Activated gamma-delta T cell treated with anti-CD3 and anti-CD28 coated beads, Interleukin-2, amount 50 U/mL, for 16 hours (primary cell): Measurements from ENCODE around the gene INPP5A.
"Not testable (repeated sequence)": the region's sequence is repeated elsewhere in the genome, so short reads cannot be mapped to it uniquely, and the experiment has no call there.

Experiments
- DNase-seq: peaks from one replicate; pipeline ENCODE4 v3.0.0-alpha.2; 2020; ENCODE audit warnings: low read depth

INPP5A gene

GRCh38 chr10:132723330-132723970 is 185.9 kb downstream of the INPP5A start:
- no peak for DNase-seq

- DNase-seq = no peak
Observed at GRCh38 chr10:132724446-132724845, 186.9 kb downstream of the INPP5A start.

DNA sequence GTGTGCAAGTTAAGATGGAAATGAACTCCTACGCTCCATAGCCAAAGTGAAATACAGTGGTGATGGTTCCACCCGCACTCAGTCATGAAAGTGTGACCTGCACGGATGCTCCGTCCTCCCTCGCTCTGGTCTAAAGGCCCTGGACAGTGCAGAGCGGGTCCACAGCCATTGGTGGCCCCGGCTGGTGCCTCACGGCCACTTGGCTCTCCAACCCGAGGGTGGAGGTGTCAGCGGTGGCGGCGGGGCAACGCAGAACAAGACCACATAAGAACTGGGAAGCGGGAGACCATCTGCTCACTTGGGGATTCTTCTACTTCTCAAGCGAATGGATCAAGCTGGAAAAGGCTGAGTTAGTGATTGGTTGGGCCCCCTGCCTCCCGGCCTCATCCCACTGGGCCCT is 187.6 kb downstream of the INPP5A start:
- DNase-seq = no peak

DNA sequence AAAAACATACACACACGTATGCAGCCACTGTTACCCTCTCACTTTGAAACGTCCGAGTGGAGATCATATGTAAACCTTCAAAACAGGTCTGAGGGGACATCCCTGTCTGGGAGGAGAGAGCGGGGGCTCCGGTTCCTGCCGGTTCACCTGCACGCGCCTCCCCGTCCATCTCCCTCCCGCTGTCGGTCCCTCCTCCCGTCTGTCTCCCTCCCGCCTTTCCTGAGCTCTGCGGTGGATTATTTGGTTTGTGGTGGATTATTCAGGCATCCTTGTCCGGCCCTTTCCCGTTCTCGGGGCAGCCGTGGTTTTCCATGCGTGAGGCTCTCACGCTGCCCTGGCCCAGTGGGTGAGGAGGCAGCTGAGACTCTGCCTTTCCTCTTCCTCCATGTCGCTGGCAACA is 188.6 kb downstream of the INPP5A start:
- no peak for DNase-seq

DNA sequence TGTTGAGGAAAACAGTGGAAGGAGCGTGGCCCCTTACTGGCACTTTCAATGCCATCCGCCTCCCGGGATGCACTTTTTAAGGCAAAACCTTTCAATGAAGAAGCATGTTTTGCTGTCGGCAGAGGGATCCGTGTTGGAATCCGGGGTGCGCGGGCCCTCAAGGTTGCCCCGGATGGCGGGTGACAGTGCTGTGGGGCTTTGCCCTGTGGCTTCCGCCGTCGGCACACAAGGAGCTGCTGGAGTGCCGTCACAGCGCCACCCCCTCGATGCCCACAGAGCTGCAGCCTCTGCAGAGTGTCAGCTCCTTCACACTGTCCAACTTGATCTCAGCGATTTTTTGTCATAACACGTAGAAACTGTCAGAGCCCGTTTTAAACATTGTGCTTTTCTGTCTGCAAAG is 189.4 kb downstream of the INPP5A start:
- DNase-seq = no peak

DNA sequence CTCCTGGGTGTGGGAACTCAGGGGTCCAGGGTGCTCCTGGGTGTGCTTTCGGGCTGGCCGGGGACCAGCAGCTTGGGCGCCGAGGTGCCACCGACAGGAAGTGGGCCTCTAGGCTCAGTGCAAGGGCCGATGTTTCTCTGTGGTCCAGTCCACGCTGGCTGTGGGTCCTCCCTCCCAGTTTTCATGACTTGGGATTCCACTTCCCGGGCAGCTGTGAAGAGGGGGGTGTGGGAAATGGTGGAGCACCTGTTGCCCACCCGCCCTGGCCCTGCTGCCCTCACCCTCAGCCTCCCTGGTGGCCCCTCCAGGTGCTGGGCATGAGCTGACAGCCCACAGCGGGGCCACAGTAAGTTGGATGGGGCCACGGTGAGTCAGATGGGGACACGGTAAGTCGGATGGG is 189.8 kb downstream of the INPP5A start:
- no peak for DNase-seq

- no peak for DNase-seq
Observed at GRCh38 chr10:132728321-132728720, 190.7 kb downstream of the INPP5A start.

DNA sequence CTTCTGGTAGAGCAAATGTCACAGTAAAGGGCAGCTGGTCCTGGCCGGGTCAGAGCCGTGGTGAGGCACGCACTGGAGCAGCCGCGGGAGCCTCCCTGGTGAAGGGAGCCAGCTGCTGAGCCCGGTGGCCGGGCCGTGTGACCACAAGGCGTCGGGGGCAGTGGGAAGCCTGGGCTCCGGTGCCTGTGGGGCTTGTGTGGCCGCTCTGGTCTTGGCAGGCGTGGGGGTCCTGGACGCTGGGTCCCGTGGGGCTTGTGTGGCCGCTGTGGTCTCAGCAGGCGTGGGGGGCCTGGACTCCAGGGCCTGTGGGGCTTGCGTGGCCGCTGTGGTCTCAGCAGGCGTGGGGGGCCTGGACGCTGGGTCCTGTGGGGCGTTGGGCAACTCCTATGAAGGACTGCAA is 191.2 kb downstream of the INPP5A start:
- DNase-seq = no peak

- no peak for DNase-seq
Observed at GRCh38 chr10:132729810-132730572, 192.4 kb downstream of the INPP5A start.

DNA sequence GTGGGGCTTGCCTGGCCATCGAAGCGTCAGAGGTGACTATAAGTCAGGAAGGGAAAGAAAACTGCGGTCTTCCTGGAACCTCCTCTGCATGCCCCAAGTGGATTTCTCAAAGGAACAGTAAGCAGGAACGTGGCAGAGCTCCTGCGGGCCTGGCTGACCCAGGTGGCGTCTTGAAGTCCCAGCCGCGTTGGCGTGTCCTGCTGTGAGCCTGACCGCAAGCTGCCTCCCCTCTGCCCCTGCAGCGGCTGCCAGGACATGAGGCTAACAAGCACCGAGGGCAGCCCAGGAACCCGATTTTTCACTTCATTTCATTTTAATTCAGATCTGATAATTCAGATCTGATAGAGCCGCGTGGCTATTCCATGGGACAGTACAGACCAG is 193.0 kb downstream of the INPP5A start:
- no peak for DNase-seq

GRCh38 chr10:132732518-132732917 is 194.9 kb downstream of the INPP5A start:
- DNase-seq = no peak

- DNase-seq = no peak
Observed at GRCh38 chr10:132733926-132734325, 196.3 kb downstream of the INPP5A start.

- no peak for DNase-seq
Observed at GRCh38 chr10:132735341-132735775, 197.8 kb downstream of the INPP5A start.

DNA sequence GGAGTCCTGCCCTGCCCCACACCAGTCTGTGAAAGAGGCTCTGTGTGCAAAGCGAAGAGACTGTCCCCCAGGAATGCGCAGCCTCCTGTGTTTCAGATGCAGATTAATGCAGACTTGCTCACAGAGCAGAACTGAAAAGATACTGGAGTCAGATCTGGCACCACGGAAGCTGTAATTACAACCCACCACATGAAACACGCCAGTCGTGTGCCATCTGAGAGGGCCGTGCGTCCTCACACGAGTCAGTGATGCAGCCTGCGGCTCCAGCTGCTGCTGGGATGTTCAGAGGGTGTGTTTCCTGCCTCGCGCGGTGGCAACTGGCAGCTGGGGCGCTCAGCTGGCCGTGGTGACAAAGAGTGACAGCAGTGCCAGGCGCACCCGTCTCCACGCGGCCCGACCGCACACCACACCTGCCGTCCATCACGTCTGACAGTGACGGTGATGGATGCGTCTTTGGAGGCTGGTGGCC is 198.4 kb downstream of the INPP5A start:
- DNase-seq = no peak

- no peak for DNase-seq
Observed at GRCh38 chr10:132737390-132738048, 199.9 kb downstream of the INPP5A start.

- no peak for DNase-seq
Observed at GRCh38 chr10:132738454-132739224, 201.1 kb downstream of the INPP5A start.

DNA sequence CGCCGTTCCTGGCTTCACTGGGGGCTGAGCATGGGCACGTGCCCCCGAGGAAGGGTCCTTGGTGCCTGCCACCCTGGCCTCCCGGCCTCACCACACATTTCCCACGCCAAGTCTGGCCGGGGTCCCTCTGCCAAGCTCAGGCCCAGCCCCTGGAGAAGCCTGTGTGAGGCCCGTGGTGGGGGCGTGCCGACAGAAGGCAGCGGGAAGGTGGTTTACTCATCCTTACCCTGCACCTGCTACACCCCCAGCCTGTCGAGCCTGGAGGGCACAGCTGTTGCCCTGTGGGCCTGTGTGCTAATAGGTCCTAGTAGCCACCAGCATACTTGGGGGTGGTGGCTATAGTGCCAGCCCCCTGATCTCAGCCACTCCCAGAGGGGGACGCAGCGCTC is 201.6 kb downstream of the INPP5A start:
- no peak for DNase-seq

GRCh38 chr10:132740588-132740987 is 203.0 kb downstream of the INPP5A start:
- DNase-seq = no peak

DNA sequence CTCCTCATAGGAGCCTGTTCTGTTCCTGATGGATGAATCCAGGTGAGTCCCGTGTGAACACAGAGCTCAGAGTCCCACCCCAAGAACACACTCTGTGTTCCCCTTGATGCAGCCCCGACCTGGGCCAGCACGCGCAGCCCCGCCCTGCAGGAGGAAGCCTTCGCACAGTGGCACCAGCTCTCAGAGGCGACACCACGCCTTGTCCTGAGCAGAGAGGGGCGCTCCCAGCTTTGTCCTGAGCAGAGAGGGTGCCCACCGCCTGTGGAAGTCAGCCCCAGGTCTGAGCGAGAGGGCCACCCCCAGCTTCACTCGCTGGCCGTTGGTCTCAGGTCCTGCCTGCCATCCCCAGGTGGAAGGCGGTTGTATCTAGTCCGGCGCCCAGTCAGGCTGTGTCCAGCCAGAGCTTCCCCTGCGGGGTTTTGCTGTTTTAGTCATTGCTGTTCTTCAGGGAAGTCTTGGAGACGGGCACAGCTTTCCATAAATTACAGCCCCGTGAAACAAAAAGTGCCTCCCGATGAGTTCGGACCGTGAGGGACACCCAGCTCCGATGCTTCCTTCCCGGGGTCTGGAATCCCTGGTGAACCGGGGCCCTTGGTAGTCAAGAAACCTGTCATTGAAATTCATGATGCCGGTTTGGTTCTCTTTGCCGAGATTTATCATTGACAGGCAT is 204.7 kb downstream of the INPP5A start:
- DNase-seq = no peak

GRCh38 chr10:132742837-132743194 is 205.2 kb downstream of the INPP5A start:
- DNase-seq = no peak

DNA sequence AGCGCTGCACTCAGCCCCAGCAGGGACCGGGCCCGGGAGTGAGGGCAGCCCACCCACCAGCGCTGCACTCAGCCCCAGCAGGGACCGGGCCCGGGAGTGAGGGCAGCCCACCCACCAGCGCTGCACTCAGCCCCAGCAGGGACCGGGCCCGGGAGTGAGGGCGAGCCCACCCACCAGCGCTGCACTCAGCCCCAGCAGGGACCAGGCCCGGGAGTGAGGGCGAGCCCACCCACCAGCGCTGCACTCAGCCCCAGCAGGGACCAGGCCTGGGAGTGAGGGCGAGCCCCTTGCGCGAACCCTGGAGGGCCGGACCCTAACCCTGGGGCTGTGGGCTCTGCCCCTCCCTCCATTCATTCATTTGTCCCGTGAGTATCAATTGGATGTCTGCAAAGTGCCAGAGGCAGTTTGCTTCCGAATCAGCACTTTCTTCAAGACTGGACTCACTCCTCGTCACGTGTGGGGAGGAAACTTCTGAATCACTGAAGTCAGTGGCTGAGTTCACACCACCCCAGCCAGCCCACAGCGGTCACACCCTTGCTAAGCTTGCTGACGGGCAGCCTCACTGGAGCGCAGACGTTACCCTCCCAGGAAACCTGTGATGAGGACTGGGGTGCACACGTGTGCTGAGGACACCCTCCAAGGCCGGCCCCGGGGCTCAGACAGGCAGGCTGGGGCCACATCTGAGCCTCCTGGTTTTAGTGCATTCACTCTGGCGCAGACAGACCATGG is 205.8 kb downstream of the INPP5A start:
- DNase-seq = not testable (repeated sequence)
